Measurements from ENCODE around the gene CACTIN.

CACTIN gene

GRCh38 chr19:3590991-3591659 is 35.5 kb downstream of the CACTIN start:
- Histone ChIP-seq H3K36me3 (no peaks in the 10 kb centered on the region), H3K9me3 (ENCODE audit: severe bottlenecking) (peaks cover 12% of the 10 kb centered on the region), H3K27me3 (ENCODE audit: insufficient read depth, low read depth, severe bottlenecking) (no peaks in the 10 kb centered on the region), H3K27ac (no peak overlapping the region), H3K4me3 (ENCODE audit: low read depth, low read length) (no peak overlapping the region)
- no peak for DNase-seq
- TF ChIP-seq, protein P1, sequence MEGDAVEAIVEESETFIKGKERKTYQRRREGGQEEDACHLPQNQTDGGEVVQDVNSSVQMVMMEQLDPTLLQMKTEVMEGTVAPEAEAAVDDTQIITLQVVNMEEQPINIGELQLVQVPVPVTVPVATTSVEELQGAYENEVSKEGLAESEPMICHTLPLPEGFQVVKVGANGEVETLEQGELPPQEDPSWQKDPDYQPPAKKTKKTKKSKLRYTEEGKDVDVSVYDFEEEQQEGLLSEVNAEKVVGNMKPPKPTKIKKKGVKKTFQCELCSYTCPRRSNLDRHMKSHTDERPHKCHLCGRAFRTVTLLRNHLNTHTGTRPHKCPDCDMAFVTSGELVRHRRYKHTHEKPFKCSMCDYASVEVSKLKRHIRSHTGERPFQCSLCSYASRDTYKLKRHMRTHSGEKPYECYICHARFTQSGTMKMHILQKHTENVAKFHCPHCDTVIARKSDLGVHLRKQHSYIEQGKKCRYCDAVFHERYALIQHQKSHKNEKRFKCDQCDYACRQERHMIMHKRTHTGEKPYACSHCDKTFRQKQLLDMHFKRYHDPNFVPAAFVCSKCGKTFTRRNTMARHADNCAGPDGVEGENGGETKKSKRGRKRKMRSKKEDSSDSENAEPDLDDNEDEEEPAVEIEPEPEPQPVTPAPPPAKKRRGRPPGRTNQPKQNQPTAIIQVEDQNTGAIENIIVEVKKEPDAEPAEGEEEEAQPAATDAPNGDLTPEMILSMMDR (IDR thresholded peaks at IDR 0.05; ENCODE audit: low read depth, low read length), result no peak

- peaks cover 12% of the 10 kb centered on the region for H3K9me3 ChIP-seq (ENCODE audit: severe bottlenecking)
These were observed 36.6 kb downstream of the CACTIN start for GRCh38 chr19:3589949-3590348.

DNA sequence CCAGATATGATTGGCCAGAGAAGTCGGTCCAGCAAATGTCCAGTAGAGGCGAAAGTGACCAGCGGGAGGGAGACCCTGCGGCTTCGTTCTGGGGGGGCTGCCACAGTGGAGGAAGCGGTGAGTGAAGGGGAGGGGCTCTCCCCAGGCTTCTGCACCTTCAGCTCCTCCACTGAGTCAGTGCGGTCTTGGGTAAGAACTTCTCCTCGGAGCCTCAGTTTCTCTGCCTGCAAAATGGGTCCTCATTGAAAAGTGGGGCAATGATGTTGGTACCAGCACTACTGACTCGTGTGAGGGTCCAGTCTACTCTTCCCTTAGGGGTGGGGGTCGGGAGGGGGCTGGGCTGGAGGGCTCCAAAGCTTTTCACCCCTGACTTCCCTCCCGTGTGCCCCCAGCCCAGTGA is 37.2 kb downstream of the CACTIN start:
- Histone ChIP-seq H3K27me3 (ENCODE audit: insufficient read depth, low read depth, severe bottlenecking) (no peaks in the 10 kb centered on the region), H3K27ac (no peak overlapping the region)
- TF ChIP-seq, protein P1 (IDR thresholded peaks at IDR 0.05; ENCODE audit: low read depth, low read length), result no peak

More at GRCh38 chr19:3589949-3590348, 36.6 kb downstream of the CACTIN start:
- H3K4me3 ChIP-seq (ENCODE audit: low read depth, low read length), result no peak overlapping the region
- no peak overlapping the region for H3K27ac ChIP-seq
- no peaks in the 10 kb centered on the region for H3K27me3 ChIP-seq (ENCODE audit: insufficient read depth, low read depth, severe bottlenecking)
- TF ChIP-seq, protein P1 (IDR thresholded peaks at IDR 0.05; ENCODE audit: low read depth, low read length), result no peak
- no peak for DNase-seq
- no peaks in the 10 kb centered on the region for H3K36me3 ChIP-seq

DNA sequence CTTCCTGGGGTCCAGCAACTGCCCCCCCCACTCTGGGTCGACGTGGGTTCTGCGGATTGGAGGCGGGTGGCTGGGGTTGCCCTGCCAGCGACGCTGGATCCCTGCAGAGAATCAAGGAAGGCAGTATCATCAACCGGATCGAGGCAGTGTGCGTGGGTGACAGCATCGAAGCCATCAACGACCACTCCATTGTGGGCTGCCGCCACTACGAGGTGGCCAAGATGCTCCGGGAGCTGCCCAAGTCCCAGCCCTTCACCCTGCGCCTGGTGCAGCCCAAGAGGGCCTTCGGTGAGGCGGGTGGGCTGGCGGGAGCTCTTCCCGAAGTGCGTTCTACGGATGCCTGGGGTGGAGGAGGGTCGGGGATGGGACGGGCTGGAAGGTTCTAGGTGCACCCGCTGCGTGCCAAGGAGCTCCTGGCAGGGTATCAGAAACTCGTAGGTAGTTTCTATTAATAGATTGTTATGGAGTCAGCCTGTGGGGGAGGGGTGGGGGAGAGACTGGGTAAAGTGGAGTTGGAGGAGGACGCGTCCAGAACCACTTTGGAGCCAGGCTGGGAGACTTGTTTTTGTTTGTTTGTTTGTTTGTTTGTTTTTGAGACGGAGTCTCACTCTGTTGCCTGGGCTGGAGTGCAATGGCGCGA is 39.8 kb downstream of the CACTIN start:
- peaks cover 12% of the 10 kb centered on the region for H3K9me3 ChIP-seq (ENCODE audit: severe bottlenecking)
- TF ChIP-seq, protein P1 (IDR thresholded peaks at IDR 0.05; ENCODE audit: low read depth, low read length), result no peak
- no peak overlapping the region for H3K27ac ChIP-seq
- H3K4me3 ChIP-seq (ENCODE audit: low read depth, low read length), result no peak overlapping the region
- H3K36me3 ChIP-seq, result no peaks in the 10 kb centered on the region
- no peak for DNase-seq
- H3K27me3 ChIP-seq (ENCODE audit: insufficient read depth, low read depth, severe bottlenecking), result no peaks in the 10 kb centered on the region

More for the DNA sequence above, 37.2 kb downstream of the CACTIN start:
- Histone ChIP-seq H3K36me3 (no peaks in the 10 kb centered on the region), H3K4me3 (ENCODE audit: low read depth, low read length) (no peak overlapping the region), H3K9me3 (ENCODE audit: severe bottlenecking) (peaks cover 12% of the 10 kb centered on the region)
- DNase-seq, result no peak

DNA sequence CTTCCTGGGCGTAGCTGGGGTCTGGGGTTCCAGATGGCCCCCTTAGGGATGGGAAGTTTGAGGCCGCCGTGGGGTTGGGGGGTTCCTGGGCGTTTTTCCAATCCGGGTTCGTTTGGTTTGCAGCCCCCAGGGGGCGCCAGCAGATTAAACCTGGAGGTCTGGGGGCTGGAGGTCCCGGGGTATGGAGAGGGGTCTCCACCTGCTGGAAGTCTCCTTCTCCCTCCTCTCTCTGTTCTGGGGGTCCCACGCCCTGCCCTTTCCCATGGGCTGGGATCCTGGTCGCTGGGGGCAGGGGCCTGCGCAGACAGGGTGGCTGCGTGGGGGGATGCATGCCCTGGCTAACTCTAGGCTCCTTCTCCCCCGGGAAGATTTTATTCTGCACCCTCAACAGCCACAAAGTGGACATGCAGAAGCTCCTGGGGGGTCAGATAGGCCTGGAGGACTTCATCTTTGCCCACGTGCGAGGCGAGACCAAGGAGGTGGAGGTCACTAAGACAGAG is 40.4 kb downstream of the CACTIN start:
- Histone ChIP-seq H3K27me3 (ENCODE audit: insufficient read depth, low read depth, severe bottlenecking) (no peaks in the 10 kb centered on the region), H3K36me3 (no peaks in the 10 kb centered on the region), H3K4me3 (ENCODE audit: low read depth, low read length) (peak overlapping the region; percentile 53), H3K9me3 (ENCODE audit: severe bottlenecking) (peaks cover 8% of the 10 kb centered on the region), H3K27ac (no peak overlapping the region)
- TF ChIP-seq, protein P1 (IDR thresholded peaks at IDR 0.05; ENCODE audit: low read depth, low read length), result peak; percentile 79
- DNase-seq, result peak; percentile 55
